GM21529 (cell line): ENCODE measurements around the gene GALNT16.
"Not testable (repeated sequence)": the region's sequence is repeated elsewhere in the genome, so short reads cannot be mapped to it uniquely, and the experiment has no call there.

Experiments used
- ATAC-seq: cut with Tn5 transposase; IDR thresholded peaks from one replicate; pipeline ENCODE4 v1.9.1; 2021; ENCODE audit not compliant: unreplicated experiment

GALNT16 gene

DNA sequence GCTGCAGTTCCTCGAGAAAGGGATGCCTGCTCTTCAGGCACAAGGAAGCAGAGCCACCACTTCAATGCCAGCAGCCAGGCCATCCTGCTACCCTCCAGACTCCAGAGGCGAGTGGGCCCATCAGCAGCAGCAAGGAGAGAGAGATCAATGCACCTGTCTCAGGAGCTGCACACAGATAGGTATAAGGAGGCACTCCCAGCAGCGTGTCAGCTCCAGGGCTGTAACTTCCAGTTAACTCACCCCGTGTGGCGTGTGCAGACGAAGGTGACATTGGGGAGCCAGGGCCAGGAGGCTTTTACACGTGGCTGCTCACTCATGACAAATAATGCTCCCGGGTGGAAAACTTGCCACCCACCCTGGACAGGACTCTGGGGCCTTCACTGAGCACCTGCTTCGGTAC is 24.2 kb downstream of the GALNT16 start:
- ATAC-seq = no peak

GRCh38 chr14:69285661-69286255 is 25.8 kb downstream of the GALNT16 start:
- ATAC-seq = no peak

- no peak for ATAC-seq
Measured at GRCh38 chr14:69287098-69288010, 27.4 kb downstream of the GALNT16 start.

GRCh38 chr14:69288011-69288771 is 28.2 kb downstream of the GALNT16 start:
- no peak for ATAC-seq

DNA sequence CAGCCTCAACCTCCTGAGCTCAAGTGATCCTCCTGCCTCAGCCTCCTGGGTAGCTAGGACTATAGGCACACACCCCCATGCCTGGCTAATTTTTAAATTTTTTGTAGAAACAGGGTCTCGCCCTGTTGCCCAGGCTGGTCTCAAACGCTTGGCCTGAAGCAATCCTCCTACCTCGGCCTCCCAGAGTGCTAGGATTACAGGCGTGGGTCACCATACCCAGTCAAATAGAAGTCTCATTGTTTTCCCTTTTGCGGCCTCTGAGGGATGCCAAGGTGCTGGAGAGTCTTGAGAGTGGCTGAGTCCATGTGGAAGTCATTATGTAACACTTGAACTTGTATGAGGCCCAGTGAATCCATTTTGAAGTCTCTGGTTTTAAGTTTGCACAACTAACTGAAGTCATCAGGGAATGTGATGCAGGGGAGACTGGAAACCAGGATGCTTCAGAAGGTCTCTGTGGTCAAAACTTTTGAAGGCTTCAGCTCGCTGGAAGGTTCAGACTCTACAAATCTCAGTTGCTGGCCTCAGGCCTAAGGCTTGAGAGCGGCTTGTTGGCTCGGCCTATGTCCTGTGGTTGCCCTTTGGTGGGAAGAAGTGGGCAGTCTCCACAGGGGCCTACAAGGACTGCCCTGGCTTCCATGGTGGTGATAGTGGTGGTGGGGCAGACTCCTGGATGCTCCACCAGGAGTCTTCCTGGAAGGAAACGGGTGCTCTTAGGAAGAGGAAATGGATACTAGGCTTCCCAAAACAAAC is 29.2 kb downstream of the GALNT16 start:
- no peak for ATAC-seq

- no peak for ATAC-seq
Measured at GRCh38 chr14:69289811-69290520, 30.0 kb downstream of the GALNT16 start.

- not testable (repeated sequence) for ATAC-seq
Measured at GRCh38 chr14:69290881-69291280, 30.9 kb downstream of the GALNT16 start.

GRCh38 chr14:69291396-69291795 is 31.4 kb downstream of the GALNT16 start:
- ATAC-seq = no peak

- ATAC-seq = no peak
Measured at GRCh38 chr14:69291891-69292561, 32.1 kb downstream of the GALNT16 start.

GRCh38 chr14:69298131-69299071 is 38.4 kb downstream of the GALNT16 start:
- no peak for ATAC-seq

DNA sequence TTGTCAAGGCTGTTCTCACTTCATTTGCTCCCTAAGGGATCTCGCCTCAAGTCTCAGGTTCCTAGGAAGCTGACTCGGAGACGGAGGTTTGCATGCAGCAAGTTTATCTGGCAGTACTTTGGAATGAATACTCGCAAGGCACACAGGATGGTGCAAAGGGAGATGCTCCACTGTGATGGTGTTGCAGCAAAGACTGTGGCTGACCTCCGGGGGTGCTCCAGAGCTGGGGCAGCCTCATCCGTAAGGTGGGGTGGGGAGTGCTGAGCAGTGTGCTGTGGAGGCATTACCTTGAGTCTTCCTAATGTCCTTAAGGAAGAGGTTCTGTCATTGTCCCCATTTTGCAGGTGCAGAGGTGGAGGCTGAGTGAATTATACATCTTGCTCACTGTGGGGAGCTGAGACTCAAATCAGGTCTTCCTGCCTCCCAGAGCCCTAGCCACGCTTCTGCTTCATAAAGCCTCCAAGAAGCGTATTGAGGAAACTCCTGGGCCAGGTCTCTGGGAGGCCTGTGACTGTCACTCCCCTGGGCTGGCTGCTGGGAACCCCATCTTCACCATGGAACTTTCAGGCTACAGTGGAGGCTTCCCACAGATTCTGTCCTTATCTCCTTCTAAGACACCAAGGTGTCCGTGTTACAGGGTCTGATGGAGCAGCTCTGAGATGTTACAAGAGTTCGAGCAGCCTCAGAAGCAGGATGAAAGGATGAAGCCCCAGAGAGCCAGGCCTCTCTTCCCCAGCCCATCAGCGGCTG is 39.5 kb downstream of the GALNT16 start:
- ATAC-seq = no peak

- ATAC-seq = no peak
Measured at GRCh38 chr14:69300601-69301221, 40.8 kb downstream of the GALNT16 start.

DNA sequence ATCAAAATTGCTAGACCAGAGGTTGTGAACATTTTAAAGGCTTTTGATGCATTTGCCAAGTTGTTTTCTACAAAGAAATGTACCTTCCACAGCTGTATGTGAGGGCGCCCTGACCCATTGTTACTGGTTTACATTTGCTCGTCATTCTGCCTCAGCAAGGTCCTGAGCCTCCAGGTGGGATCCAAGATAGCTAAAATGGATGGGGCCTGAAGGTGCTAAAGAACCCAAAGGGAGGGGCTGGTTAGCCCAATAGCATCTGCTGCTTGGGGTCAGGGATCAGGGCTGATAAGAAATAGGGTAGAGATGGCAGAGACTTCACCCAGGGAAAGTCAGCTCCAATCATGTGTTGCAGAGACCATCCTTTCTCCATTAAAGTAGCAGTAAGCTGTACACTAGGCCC is 43.1 kb downstream of the GALNT16 start:
- no peak for ATAC-seq

- ATAC-seq = no peak
Measured at GRCh38 chr14:69312608-69313007, 52.6 kb downstream of the GALNT16 start.

- ATAC-seq = no peak
Measured at GRCh38 chr14:69313176-69313575, 53.2 kb downstream of the GALNT16 start.

- no peak for ATAC-seq
Measured at GRCh38 chr14:69314327-69314726, 54.4 kb downstream of the GALNT16 start.

DNA sequence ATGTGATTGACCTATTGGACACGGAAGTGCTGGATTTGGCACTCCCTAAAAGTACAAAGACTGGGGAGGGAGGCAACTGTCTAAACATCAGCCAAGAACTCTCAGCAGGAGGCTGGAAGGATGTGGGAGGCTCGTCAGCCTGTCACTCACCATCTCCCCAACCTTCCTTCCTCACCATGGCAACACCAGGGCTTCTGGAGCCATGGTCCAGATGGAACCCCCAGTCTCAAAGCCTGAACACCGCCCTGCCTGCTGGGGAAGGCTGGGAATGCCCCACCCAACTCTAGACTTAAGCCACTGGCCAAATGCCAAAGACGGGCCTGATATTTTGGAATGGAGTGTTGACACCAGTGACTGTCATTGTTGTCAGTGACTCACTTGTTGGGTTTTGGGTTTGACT is 55.3 kb downstream of the GALNT16 start:
- no peak for ATAC-seq
